Gastrocnemius medialis (tissue), 4 donors: Measurements from ENCODE around the gene CCDC63.

Experiments used
- CTCF ChIP-seq, 5 experiments: fragments of 450-650 bp in 3 of 5; fragments of 200-600 bp in 2 of 5; sonication (generic) in 2 of 5; IDR thresholded peaks in 4 of 5; conservative IDR thresholded peaks in 1 of 5; 1 replicate in 4 of 5; 2 replicates in 1 of 5; pipeline ENCODE4 v1.5.1; 2016 to 2019; ENCODE audit warnings: antibody characterized with exemption in 5 of 5, mild to moderate bottlenecking in 3 of 5, moderate library complexity in 3 of 5
- POLR2A ChIP-seq, 2 donors: fragments of 450-650 bp; IDR thresholded peaks; one replicate each; pipeline ENCODE4 v1.6.1; 2017; ENCODE audit warnings: antibody characterized with exemption in 2 of 2, mild to moderate bottlenecking in 2 of 2, moderate library complexity in 2 of 2

GRCh38 chr12:110906083-110906482 is 59.3 kb downstream of the CCDC63 start:
- TF ChIP-seq CTCF (IDR thresholded peaks at IDR 0.05 in 4 of 5, conservative IDR thresholded peaks at IDR 0.05 in 1 of 5) (no peak), POLR2A (IDR thresholded peaks at IDR 0.05) (no peak)
